H9 (cell line): ENCODE measurements around the gene YWHAB. TPM values are rescaled to one million over a fixed set of nuclear protein-coding genes. Genes with fewer than 3 reads are reported as not detected.
A peak's percentile ranks its signal among the peaks of the same experiment; 100 is the strongest.

ENCODE experiments used
- DNase-seq: peaks from one replicate; pipeline ENCODE4 v3.0.0-alpha.2; 2017
- H2AFZ ChIP-seq: one replicate; pipeline ENCODE4 v1.6.1; 2013; ENCODE audit warnings: mild to moderate bottlenecking, low read length, control low read depth, moderate library complexity
- H2AK5ac ChIP-seq: 2 replicates; pipeline ENCODE4 v1.6.1; 2013; ENCODE audit warnings: low read length, control low read depth, mixed read lengths; ENCODE audit not compliant: insufficient read length
- H2BK120ac ChIP-seq: one replicate; pipeline ENCODE4 v1.6.1; 2013; ENCODE audit warnings: low read depth, mild to moderate bottlenecking, low read length, control low read depth, inconsistent platforms; ENCODE audit not compliant: poor library complexity, severe bottlenecking
- H2BK12ac ChIP-seq: 2 replicates; pipeline ENCODE4 v1.6.1; 2013; ENCODE audit warnings: low read length, control low read depth, mixed read lengths, low read depth; ENCODE audit not compliant: insufficient read length
- H2BK15ac ChIP-seq: 2 replicates; pipeline ENCODE4 v1.6.1; 2013; ENCODE audit warnings: low read depth, low read length, control low read depth
- H2BK20ac ChIP-seq: one replicate; pipeline ENCODE4 v1.6.1; 2013; ENCODE audit warnings: low read depth, mild to moderate bottlenecking, low read length, control low read depth, inconsistent platforms; ENCODE audit not compliant: poor library complexity, severe bottlenecking
- H2BK5ac ChIP-seq: 2 replicates; pipeline ENCODE4 v1.6.1; 2013; ENCODE audit warnings: low read length, control low read depth, mixed read lengths; ENCODE audit not compliant: insufficient read length
- H3K14ac ChIP-seq: 2 replicates; pipeline ENCODE4 v1.6.1; 2013; ENCODE audit warnings: low read length, control low read depth; ENCODE audit not compliant: insufficient read depth
- H3K18ac ChIP-seq: 2 replicates; pipeline ENCODE4 v1.6.1; 2013; ENCODE audit warnings: low read depth, mild to moderate bottlenecking, mixed read lengths, low read length, control low read depth; ENCODE audit not compliant: insufficient read length
- H3K23ac ChIP-seq: 2 replicates; pipeline ENCODE4 v1.6.1; 2013; ENCODE audit warnings: low read length, control low read depth, mixed read lengths, low read depth; ENCODE audit not compliant: insufficient read length
- H3K23me2 ChIP-seq: 2 replicates; pipeline ENCODE4 v1.6.1; 2013; ENCODE audit warnings: low read depth, mild to moderate bottlenecking, mixed read lengths, low read length, control low read depth; ENCODE audit not compliant: insufficient read length, poor library complexity, severe bottlenecking
- H3K27ac ChIP-seq: 2 replicates; pipeline ENCODE4 v1.5.1; 2013; ENCODE audit warnings: low read length, control low read depth, mixed read lengths, low read depth; ENCODE audit not compliant: insufficient read length
- H3K27me3 ChIP-seq: 2 replicates; pipeline ENCODE4 v1.6.1; 2013; ENCODE audit warnings: low read length, control low read depth, inconsistent platforms; ENCODE audit not compliant: insufficient read depth
- H3K4ac ChIP-seq: 2 replicates; pipeline ENCODE4 v1.6.1; 2013; ENCODE audit warnings: low read depth, mild to moderate bottlenecking, control low read depth, inconsistent platforms, low read length, moderate library complexity
- H3K4me1 ChIP-seq: 2 replicates; pipeline ENCODE4 v1.6.1; 2013; ENCODE audit warnings: low read length, control low read depth, inconsistent platforms; ENCODE audit not compliant: insufficient read depth
- H3K4me2 ChIP-seq: 2 replicates; pipeline ENCODE4 v1.6.1; 2013; ENCODE audit warnings: low read length, control low read depth, mixed read lengths; ENCODE audit not compliant: insufficient read length, insufficient read depth
- H3K56ac ChIP-seq: 2 replicates; pipeline ENCODE4 v1.6.1; 2013; ENCODE audit warnings: low read depth, mild to moderate bottlenecking, mixed read lengths, low read length, control low read depth; ENCODE audit not compliant: insufficient read length
- H3K79me1 ChIP-seq: 2 replicates; pipeline ENCODE4 v1.6.1; 2013; ENCODE audit warnings: low read depth, mild to moderate bottlenecking, moderate library complexity, low read length, control low read depth, inconsistent platforms; ENCODE audit not compliant: insufficient read depth, poor library complexity, severe bottlenecking
- H3K79me2 ChIP-seq: 2 replicates; pipeline ENCODE4 v1.6.1; 2013; ENCODE audit warnings: low read length, control low read depth, inconsistent platforms; ENCODE audit not compliant: insufficient read depth
- H3K9ac ChIP-seq: 2 replicates; pipeline ENCODE4 v1.6.1; 2013; ENCODE audit warnings: low read length, control low read depth, mixed read lengths; ENCODE audit not compliant: insufficient read length; ENCODE audit errors: extremely low read depth
- H3K9me3 ChIP-seq: one replicate; pipeline ENCODE4 v1.6.1; 2013; ENCODE audit warnings: low read depth, low read length, inconsistent platforms; ENCODE audit not compliant: control insufficient read depth
- H3T11ph ChIP-seq: one replicate; pipeline ENCODE4 v1.6.1; 2013; ENCODE audit warnings: mild to moderate bottlenecking, low read length, control low read depth, inconsistent platforms
- H4K20me1 ChIP-seq: one replicate; pipeline ENCODE4 v1.6.1; 2013; ENCODE audit not compliant: control insufficient read depth, insufficient read length, insufficient read depth
- H4K5ac ChIP-seq: 2 replicates; pipeline ENCODE4 v1.6.1; 2013; ENCODE audit warnings: low read depth, mild to moderate bottlenecking, mixed read lengths, low read length, control low read depth; ENCODE audit not compliant: insufficient read length
- H4K8ac ChIP-seq: replicated peaks from 2 replicates; pipeline ENCODE4 v1.6.1; 2013; ENCODE audit warnings: low read length, control low read depth, mixed read lengths, low read depth; ENCODE audit not compliant: insufficient read length
- H4K91ac ChIP-seq: 2 replicates; pipeline ENCODE4 v1.6.1; 2013; ENCODE audit warnings: low read depth, mild to moderate bottlenecking, moderate library complexity, mixed read lengths, low read length, control low read depth; ENCODE audit not compliant: insufficient read length
- H3K27ac Mint-ChIP-seq, 3 experiments: 2 replicates in 2 of 3; 3 replicates in 1 of 3; pipeline ENCODE4 v1.8.0; 2020 to 2021; ENCODE audit warnings: mixed read lengths in 3 of 3, mild to moderate bottlenecking in 1 of 3, moderate library complexity in 1 of 3
- H3K27me3 Mint-ChIP-seq: 2 replicates; pipeline ENCODE4 v1.8.0; 2021; ENCODE audit warnings: low read depth, mild to moderate bottlenecking, moderate library complexity, mixed read lengths
- H3K36me3 Mint-ChIP-seq, 3 experiments: 2 replicates in 2 of 3; 3 replicates in 1 of 3; pipeline ENCODE4 v1.8.0; 2020 to 2021; ENCODE audit warnings: low read depth in 3 of 3, mixed read lengths in 3 of 3; ENCODE audit not compliant: insufficient read depth in 1 of 3
- H3K4me1 Mint-ChIP-seq, 2 experiments: 2 replicates each; pipeline ENCODE4 v1.8.0; 2020; ENCODE audit warnings: mixed read lengths in 2 of 2
- H3K4me3 Mint-ChIP-seq, 2 experiments: 2 replicates in 1 of 2; 3 replicates in 1 of 2; pipeline ENCODE4 v1.8.0; 2020 to 2021; ENCODE audit warnings: mild to moderate bottlenecking in 2 of 2, mixed read lengths in 2 of 2, moderate library complexity in 1 of 2
- H3K9me3 Mint-ChIP-seq, 2 experiments: 2 replicates in 1 of 2; 3 replicates in 1 of 2; pipeline ENCODE4 v1.8.0; 2020; ENCODE audit warnings: mild to moderate bottlenecking in 2 of 2, mixed read lengths in 2 of 2, moderate library complexity in 1 of 2
- WGBS: extraction: QIAGEN DNeasy Blood & Tissue Kit; methylation state at CpG from one replicate; pipeline ENCODE4 v1.1.7; 2013; ENCODE audit warnings: missing lambda C conversion rate, low lambda C conversion rate, mixed read lengths; ENCODE audit not compliant: insufficient read length; ENCODE audit errors: extremely low coverage; 5-methylcytosine and 5-hydroxymethylcytosine counted together
- total RNA-seq: library from RNA; stranded (reverse); gene quantifications from 2 replicates; pipeline ENCODE4 v1.2.1, GENCODE V29; 2021
- TF ChIP-seq, protein P1 (sequence below): fragments of 200-600 bp; sonication (generic); conservative IDR thresholded peaks from 3 replicates; pipeline ENCODE4 v1.8.0; 2021; ENCODE audit warnings: antibody characterized with exemption, mild to moderate bottlenecking

The YWHAB gene
- total RNA-seq, 1 experiment from 2014 or later = 203 TPM

DNA sequence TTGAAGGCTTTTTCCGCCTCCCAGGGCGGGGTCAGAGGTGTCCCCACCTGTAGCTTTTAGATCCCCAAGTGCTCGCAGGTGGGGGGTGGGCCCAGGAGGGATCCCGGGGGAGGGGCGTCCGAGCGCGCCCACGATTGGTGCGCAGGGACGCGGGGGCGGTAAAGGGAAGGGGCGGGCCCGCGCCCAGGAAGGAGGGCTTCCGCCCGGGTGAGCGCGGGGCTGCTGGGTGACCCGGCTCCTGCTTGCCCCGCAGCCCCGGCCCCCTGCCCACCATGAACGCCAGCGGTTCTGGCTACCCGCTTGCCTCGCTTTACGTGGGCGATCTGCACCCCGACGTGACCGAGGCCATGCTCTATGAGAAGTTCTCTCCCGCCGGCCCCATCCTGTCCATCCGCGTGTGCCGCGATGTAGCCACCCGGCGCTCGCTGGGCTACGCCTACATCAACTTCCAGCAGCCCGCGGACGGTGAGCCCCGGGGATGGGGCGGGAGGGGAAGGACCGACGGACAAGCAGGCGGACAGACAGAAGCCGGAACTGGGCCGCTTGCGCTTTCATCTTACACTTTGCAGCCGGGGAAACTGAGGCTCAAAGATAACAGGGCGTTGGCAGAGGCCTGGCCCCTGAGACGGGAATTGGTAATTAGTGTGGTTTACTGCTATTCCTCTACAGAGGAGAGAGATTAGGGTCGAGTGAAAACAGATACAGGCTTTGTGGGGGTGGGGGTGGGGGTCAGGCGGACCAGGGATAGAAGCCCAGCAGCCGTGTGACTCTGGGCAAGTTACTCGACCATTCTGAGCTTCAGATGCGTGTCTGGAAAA is 24.6 kb downstream of the YWHAB start, which contains the start of gene PABPC1L:
PABPC1L (plus strand) TSS at position 189 of the 818 bp plus-strand sequence; CDS start at position 273, 84 bp downstream.
- TF ChIP-seq, protein P1, sequence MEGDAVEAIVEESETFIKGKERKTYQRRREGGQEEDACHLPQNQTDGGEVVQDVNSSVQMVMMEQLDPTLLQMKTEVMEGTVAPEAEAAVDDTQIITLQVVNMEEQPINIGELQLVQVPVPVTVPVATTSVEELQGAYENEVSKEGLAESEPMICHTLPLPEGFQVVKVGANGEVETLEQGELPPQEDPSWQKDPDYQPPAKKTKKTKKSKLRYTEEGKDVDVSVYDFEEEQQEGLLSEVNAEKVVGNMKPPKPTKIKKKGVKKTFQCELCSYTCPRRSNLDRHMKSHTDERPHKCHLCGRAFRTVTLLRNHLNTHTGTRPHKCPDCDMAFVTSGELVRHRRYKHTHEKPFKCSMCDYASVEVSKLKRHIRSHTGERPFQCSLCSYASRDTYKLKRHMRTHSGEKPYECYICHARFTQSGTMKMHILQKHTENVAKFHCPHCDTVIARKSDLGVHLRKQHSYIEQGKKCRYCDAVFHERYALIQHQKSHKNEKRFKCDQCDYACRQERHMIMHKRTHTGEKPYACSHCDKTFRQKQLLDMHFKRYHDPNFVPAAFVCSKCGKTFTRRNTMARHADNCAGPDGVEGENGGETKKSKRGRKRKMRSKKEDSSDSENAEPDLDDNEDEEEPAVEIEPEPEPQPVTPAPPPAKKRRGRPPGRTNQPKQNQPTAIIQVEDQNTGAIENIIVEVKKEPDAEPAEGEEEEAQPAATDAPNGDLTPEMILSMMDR = no peak
- H3K27me3 Mint-ChIP-seq = no peaks in the 10 kb centered on the region
- Histone ChIP-seq H3K79me1 (no peaks in the 10 kb centered on the region), H3K9ac (peak within 1 kb of the TSS; percentile 71), H3K23me2 (peaks cover 12% of the 10 kb centered on the region), H3K9me3 (no peaks in the 10 kb centered on the region), H2AK5ac (no peak within 1 kb of the TSS), H3K27me3 (no peaks in the 10 kb centered on the region), H2BK5ac (no peak within 1 kb of the TSS), H3T11ph (no peak within 1 kb of the TSS), H3K56ac (no peak within 1 kb of the TSS), H3K27ac (peak within 1 kb of the TSS; percentile 51), H2BK12ac (no peak within 1 kb of the TSS), H3K18ac (peak within 1 kb of the TSS; percentile 80), H3K23ac (no peak within 1 kb of the TSS), H3K4me2 (peak within 1 kb of the TSS; percentile 95), H4K5ac (peak within 1 kb of the TSS; percentile 73), H4K8ac (no peak within 1 kb of the TSS), H2AFZ (no peak within 1 kb of the TSS), H2BK120ac (no peak within 1 kb of the TSS), H4K91ac (no peak within 1 kb of the TSS), H4K20me1 (no peaks in the 10 kb centered on the region), H3K14ac (peak within 1 kb of the TSS; percentile 78), H3K4ac (no peak within 1 kb of the TSS), H2BK15ac (0 out of 2 replicates have a peak within 1 kb of the TSS, but pooled peaks have one; percentile 70), H3K4me1 (peaks cover 8% of the 10 kb centered on the region; the same call in 1 of the 2 replicates), H3K79me2 (no peaks in the 10 kb centered on the region), H2BK20ac (no peak within 1 kb of the TSS)
- H3K9me3 Mint-ChIP-seq = no peaks in the 10 kb centered on the region
- H3K4me3 Mint-ChIP-seq = peak within 1 kb of the TSS; percentile 86 to 89
- peak; percentile 96 for DNase-seq
- peaks cover 27% of the 10 kb centered on the region in 2 experiments for H3K4me1 Mint-ChIP-seq
- no CpG with 5 or more reads among the region's 61 CpGs for WGBS
- H3K36me3 Mint-ChIP-seq = peaks cover 28 to 67% (median 57%) of the 10 kb centered on the region in 3 experiments; a peak in 6 of 7 replicates
- peak within 1 kb of the TSS; percentile 68 to 94 (median 81); a peak in 5 of 7 replicates for H3K27ac Mint-ChIP-seq
